C4-2B (cell line): ENCODE data around the gene SPOCK3.

ENCODE experiments used
- H3K27ac ChIP-seq: fragments of 450-650 bp; 2 replicates; pipeline ENCODE4 v1.5.1; 2017
- ZFX ChIP-seq: fragments of 450-650 bp; IDR thresholded peaks from 2 replicates; pipeline ENCODE4 v1.6.1; 2017
- TF ChIP-seq, protein P1 (sequence below): fragments of 450-650 bp; conservative IDR thresholded peaks from 2 replicates; pipeline ENCODE4 v1.5.1; 2017; ENCODE audit warnings: mild to moderate bottlenecking

SPOCK3 gene

DNA sequence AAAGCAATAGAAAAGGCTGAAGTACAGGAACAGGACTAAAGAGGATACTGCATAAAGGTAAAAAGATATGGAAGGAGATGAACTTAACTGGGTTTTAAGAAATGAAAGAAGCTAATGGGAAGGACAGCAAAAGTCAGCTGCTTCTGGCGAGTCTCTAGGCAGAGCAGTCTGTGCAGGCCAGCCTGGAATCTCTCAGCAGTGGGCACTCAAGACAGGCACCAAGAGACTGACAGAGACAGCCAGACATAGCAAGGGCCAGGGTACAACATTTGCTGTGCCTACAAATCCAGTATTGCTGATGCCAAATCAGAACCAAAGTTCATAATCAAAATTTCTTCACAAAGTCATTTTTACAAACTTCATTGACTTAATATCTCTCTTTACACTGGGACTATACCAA, 62.4 kb downstream of the SPOCK3 start:
- no peak overlapping the region for H3K27ac ChIP-seq
- TF ChIP-seq, protein P1, sequence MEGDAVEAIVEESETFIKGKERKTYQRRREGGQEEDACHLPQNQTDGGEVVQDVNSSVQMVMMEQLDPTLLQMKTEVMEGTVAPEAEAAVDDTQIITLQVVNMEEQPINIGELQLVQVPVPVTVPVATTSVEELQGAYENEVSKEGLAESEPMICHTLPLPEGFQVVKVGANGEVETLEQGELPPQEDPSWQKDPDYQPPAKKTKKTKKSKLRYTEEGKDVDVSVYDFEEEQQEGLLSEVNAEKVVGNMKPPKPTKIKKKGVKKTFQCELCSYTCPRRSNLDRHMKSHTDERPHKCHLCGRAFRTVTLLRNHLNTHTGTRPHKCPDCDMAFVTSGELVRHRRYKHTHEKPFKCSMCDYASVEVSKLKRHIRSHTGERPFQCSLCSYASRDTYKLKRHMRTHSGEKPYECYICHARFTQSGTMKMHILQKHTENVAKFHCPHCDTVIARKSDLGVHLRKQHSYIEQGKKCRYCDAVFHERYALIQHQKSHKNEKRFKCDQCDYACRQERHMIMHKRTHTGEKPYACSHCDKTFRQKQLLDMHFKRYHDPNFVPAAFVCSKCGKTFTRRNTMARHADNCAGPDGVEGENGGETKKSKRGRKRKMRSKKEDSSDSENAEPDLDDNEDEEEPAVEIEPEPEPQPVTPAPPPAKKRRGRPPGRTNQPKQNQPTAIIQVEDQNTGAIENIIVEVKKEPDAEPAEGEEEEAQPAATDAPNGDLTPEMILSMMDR = no peak
- TF ChIP-seq ZFX = no peak

DNA sequence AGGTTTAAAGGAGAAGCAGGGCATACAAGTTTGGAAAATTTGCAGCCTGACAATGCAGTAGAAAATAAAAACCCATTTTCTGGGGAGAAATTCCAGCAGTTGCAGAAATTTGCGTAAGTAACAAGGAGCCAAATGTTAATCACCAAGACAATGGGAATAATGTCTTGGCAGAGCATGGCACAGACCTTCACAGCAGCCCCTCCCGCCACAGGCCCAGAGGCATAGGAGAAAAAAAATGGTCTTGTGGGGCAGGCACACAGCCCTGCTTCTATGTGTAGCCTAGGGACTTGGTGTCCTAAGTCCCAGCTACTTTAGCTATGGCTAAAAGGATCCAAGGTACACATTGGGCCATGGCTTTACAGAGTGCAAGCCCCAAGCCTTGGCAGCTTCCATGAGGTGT, 65.7 kb downstream of the SPOCK3 start:
- TF ChIP-seq, protein P1 = no peak
- TF ChIP-seq ZFX = no peak
- no peak overlapping the region for H3K27ac ChIP-seq

DNA sequence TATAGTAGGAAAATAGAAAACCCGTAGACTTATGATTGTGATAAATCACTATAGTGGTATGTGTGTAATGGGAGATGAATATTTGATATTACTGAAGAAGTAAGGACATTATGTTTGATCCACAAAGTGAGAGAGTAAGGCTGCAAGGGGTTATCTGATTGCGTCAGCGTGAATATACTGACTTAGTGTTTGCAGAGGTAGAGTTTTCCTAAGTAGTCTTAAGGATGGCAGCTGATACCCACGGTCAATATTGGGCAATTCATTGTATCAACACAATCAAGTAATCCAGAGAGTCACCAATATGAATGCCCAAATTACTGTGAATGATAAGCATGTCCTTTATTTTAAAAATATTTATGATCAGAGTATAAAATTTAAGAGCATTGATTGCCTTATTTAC, 83.7 kb downstream of the SPOCK3 start:
- no peak overlapping the region for H3K27ac ChIP-seq

DNA sequence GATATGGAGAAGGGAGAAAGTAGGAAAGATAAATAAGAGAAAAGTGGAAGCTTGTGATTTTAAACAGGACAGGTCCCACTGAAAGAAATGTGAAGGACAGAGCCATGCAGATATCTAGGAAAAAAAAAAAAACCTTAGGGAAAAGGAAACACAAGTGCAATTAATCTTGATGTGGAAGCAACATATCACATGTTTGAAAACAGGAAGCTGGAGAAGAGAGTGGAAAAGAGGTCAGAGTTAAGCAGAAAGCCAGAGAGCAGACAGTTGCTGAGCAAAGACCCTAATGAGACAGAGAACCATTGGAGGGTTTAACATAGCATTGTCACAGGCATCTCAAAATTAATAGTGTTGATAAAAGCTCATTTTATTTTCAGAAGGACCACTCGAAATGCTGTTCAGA, 89.7 kb downstream of the SPOCK3 start:
- TF ChIP-seq ZFX = no peak
- no peak overlapping the region for H3K27ac ChIP-seq

More for the DNA sequence above, 83.7 kb downstream of the SPOCK3 start:
- TF ChIP-seq, protein P1 = no peak
- TF ChIP-seq ZFX = no peak

DNA sequence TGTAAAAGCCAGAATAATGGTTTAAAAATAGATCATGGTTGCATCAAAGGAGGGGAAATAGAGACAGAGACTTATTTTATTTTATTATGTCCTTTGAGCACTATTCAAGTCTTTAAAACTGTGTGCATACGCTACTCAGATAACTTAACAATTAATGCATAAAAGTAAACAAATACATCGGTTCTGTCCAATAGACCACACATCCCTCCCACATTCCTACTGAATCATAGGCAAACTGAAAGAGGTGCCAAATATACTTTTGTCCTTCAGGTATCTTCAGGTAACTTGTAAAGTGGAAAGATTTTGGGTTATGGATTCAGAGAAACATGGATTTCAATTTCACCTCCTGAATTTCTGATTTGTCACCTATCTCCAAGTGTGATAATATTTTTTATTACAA, 91.3 kb downstream of the SPOCK3 start:
- TF ChIP-seq, protein P1 = no peak
- TF ChIP-seq ZFX = no peak
- H3K27ac ChIP-seq = no peak overlapping the region

DNA sequence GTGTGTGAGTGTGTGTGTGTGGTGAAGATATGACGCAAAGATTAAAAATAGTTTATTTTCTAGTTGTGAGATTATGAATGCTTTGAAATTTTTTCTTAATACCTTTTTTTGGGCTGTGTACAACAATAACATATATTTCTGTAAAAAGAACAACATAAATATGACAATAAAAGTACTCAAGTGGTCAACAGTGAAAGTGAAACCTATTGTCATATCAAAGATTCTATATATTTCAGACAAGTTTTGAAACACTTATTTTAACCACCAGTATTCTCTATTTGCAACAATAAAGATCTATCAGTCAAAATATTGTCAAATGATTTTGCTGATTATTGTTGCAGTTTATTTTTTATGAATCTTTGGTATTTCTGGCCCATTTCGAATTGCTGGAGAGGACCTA, 98.0 kb downstream of the SPOCK3 start:
- TF ChIP-seq, protein P1 = no peak
- no peak for TF ChIP-seq ZFX
- no peak overlapping the region for H3K27ac ChIP-seq

DNA sequence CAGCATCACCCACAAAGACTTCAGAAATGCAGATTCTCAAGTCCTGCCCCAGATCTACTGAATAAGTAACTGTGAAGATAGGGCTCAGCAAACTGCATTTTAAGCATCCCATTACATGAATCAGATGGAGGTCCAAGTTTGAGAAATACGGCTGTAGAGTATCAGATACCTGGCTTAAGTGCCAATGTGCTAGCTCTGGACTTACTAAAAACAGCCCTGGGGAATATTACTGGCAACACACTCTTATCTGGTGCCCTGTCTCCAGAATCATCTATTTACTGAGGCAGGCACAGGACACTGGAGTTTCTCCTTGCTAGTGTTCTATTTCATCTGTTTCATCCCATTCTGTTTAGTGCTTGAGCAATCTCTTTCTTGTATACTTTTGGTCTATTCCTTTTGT, 105.1 kb downstream of the SPOCK3 start:
- no peak overlapping the region for H3K27ac ChIP-seq
- TF ChIP-seq, protein P1 = no peak

DNA sequence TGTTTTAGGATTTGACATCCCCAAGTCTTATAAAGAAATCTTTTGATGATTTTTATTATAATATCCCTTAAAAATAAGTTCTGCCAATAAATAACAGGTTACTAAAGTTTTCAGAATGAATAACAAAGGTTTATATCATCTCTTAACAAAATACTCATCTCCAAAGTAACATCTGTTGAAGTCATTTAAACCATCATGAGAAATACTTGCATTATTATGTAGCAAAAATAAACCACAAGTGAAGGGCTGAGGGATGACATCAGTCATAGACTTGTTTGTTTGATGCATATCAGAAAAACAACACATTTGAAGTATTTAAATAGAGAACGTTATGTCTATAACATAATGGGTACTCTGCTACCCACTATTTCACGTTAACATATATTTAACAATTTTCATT, 114.9 kb downstream of the SPOCK3 start:
- H3K27ac ChIP-seq = no peak overlapping the region
- TF ChIP-seq, protein P1 = no peak
- no peak for TF ChIP-seq ZFX
